GM12872 (cell line): ENCODE measurements around the gene ECE1.

ENCODE experiments used
- CTCF ChIP-seq: IDR thresholded peaks from 3 replicates; pipeline ENCODE4 v1.5.1; 2011; ENCODE audit warnings: low read depth, mild to moderate bottlenecking, low read length, moderate library complexity; ENCODE audit not compliant: insufficient read depth

ECE1 gene

GRCh38 chr1:21189906-21190500, 100.3 kb downstream of the ECE1 start:
- no peak for TF ChIP-seq CTCF

- no peak for TF ChIP-seq CTCF
Measured at GRCh38 chr1:21189421-21189820, 100.8 kb downstream of the ECE1 start.

GRCh38 chr1:21188235-21188634, 102.0 kb downstream of the ECE1 start:
- TF ChIP-seq CTCF = no peak

- TF ChIP-seq CTCF = no peak
Measured at GRCh38 chr1:21185221-21185731, 105.0 kb downstream of the ECE1 start.

GRCh38 chr1:21184276-21184675, 106.0 kb downstream of the ECE1 start:
- TF ChIP-seq CTCF = no peak

GRCh38 chr1:21182181-21182731, 108.0 kb downstream of the ECE1 start:
- no peak for TF ChIP-seq CTCF

GRCh38 chr1:21176586-21177555, 113.4 kb downstream of the ECE1 start, which contains the start of gene EIF4G3:
Gene EIF4G3 (minus strand): TSS chr1:21176897. CDS start chr1:21002742, 174,155 bp downstream.
- TF ChIP-seq CTCF = no peak
